ENCODE data around the gene CFAP221. TPM values are rescaled to one million over a fixed set of nuclear protein-coding genes. Genes with fewer than 3 reads are reported as not detected.
"Not testable (repeated sequence)": the region's sequence is repeated elsewhere in the genome, so short reads cannot be mapped to it uniquely, and the experiment has no call there.

CFAP221 gene
- total RNA-seq, 2 experiments from 2014 or later, result not detected

DNA sequence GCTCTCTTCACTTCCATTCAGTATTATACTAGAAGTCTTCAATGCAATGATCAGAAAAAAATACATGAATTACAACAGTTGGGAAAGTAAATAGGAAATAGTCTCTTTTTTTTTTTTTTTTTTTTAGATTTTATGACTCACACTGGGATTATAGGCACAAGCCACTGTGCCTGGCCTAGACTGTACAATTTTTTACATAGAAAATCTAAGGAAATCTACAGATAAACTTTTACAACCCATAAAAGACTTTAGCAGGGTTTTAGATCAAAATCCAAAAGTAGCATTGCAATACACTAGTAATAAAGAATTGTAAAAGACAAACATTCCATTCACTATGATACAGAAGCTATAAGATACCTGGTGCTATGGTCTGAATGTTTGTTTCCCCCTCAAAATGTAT, 39.0 kb downstream of the CFAP221 start:
- DNase-seq, result no peak
- H3K9me3 Mint-ChIP-seq (ENCODE audit: low read depth), result peaks cover 3% of the 10 kb centered on the region
- H3K36me3 Mint-ChIP-seq, result no peaks in the 10 kb centered on the region
- H3K27ac Mint-ChIP-seq, result no peak overlapping the region
- H3K27me3 Mint-ChIP-seq, result peaks cover 10% of the 10 kb centered on the region
- CTCF ChIA-PET, result interaction anchor here (0.7 to 1.0 kb wide), 2 partner anchors 10 to 46 kb away, joined by 3 read pairs; no protein-coding TSS in a partner anchor
- ATAC-seq, result no peak
- no peak overlapping the region for H3K4me3 Mint-ChIP-seq
- no peaks in the 10 kb centered on the region for H3K4me1 Mint-ChIP-seq

- no peak overlapping the region for H3K27ac Mint-ChIP-seq
- peaks cover 3% of the 10 kb centered on the region for H3K9me3 Mint-ChIP-seq (ENCODE audit: low read depth)
- peaks cover 10% of the 10 kb centered on the region for H3K27me3 Mint-ChIP-seq
- no peaks in the 10 kb centered on the region for H3K36me3 Mint-ChIP-seq
- DNase-seq (no peak), ATAC-seq (no peak)
- CTCF ChIA-PET, result interaction anchor here (1.0 kb wide), 1 partner anchor 11 kb away, joined by 3 read pairs; no protein-coding TSS in a partner anchor
- H3K4me3 Mint-ChIP-seq, result no peak overlapping the region
- no peaks in the 10 kb centered on the region for H3K4me1 Mint-ChIP-seq
Observed at GRCh38 chr2:119584469-119584868, 40.2 kb downstream of the CFAP221 start.

GRCh38 chr2:119586085-119586484, 41.8 kb downstream of the CFAP221 start:
- Mint-ChIP-seq H3K4me3 (no peak overlapping the region), H3K4me1 (no peaks in the 10 kb centered on the region), H3K27ac (no peak overlapping the region), H3K27me3 (peaks cover 12% of the 10 kb centered on the region), H3K9me3 (ENCODE audit: low read depth) (peaks cover 3% of the 10 kb centered on the region), H3K36me3 (no peaks in the 10 kb centered on the region)
- ATAC-seq (no peak), DNase-seq (no peak)
- CTCF ChIA-PET, result interaction anchor here (0.6 kb wide), 1 partner anchor 208 kb away, joined by 3 read pairs; no protein-coding TSS in a partner anchor

- H3K27ac Mint-ChIP-seq, result no peak overlapping the region
- no peak overlapping the region for H3K4me3 Mint-ChIP-seq
- H3K27me3 Mint-ChIP-seq, result peaks cover 10% of the 10 kb centered on the region
- H3K36me3 Mint-ChIP-seq, result no peaks in the 10 kb centered on the region
- ATAC-seq (no peak), DNase-seq (no peak)
- no peaks in the 10 kb centered on the region for H3K4me1 Mint-ChIP-seq
- CTCF ChIA-PET, result no interaction called here
- no peaks in the 10 kb centered on the region for H3K9me3 Mint-ChIP-seq (ENCODE audit: low read depth)
Observed at GRCh38 chr2:119590873-119591272, 46.6 kb downstream of the CFAP221 start.

- H3K36me3 Mint-ChIP-seq, result no peaks in the 10 kb centered on the region
- H3K27me3 Mint-ChIP-seq, result peaks cover 10% of the 10 kb centered on the region
- no peaks in the 10 kb centered on the region for H3K4me1 Mint-ChIP-seq
- no peak for DNase-seq
- no peak for ATAC-seq
- CTCF ChIA-PET, result no interaction called here
- H3K27ac Mint-ChIP-seq, result no peak overlapping the region
- no peak overlapping the region for H3K4me3 Mint-ChIP-seq
- no peaks in the 10 kb centered on the region for H3K9me3 Mint-ChIP-seq (ENCODE audit: low read depth)
Observed at GRCh38 chr2:119591523-119591922, 47.3 kb downstream of the CFAP221 start.

- H3K4me3 Mint-ChIP-seq, result no peak overlapping the region
- no peak overlapping the region for H3K27ac Mint-ChIP-seq
- H3K4me1 Mint-ChIP-seq, result no peaks in the 10 kb centered on the region
- H3K27me3 Mint-ChIP-seq, result peaks cover 10% of the 10 kb centered on the region
- H3K36me3 Mint-ChIP-seq, result no peaks in the 10 kb centered on the region
- ATAC-seq (no peak), DNase-seq (no peak)
- no peaks in the 10 kb centered on the region for H3K9me3 Mint-ChIP-seq (ENCODE audit: low read depth)
- CTCF ChIA-PET, result no interaction called here
Observed at GRCh38 chr2:119592436-119592835, 48.2 kb downstream of the CFAP221 start.

DNA sequence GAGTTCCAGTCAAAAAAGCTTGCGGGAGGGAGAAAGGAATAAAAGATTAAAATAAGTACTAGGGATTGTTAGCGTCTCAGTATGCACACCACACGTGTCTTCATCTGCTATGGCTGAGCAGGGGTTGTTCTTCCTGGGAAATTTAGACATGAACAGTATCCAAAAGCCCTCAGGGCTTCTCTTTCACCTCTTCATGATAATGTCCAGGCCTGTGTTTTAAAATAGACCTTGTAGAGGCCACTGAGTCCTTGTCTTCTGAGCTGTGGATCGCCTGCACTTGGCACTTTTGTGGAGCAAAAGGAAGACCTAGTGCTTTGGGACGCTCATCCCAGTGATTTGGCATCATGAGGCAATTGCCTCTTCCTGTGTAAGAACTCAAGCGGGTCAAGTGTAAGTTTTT, 52.4 kb downstream of the CFAP221 start:
- Mint-ChIP-seq H3K27ac (no peak overlapping the region), H3K4me1 (no peaks in the 10 kb centered on the region), H3K27me3 (peaks cover 10% of the 10 kb centered on the region), H3K9me3 (ENCODE audit: low read depth) (no peaks in the 10 kb centered on the region), H3K4me3 (no peak overlapping the region), H3K36me3 (no peaks in the 10 kb centered on the region)
- DNase-seq, result no peak
- no peak for ATAC-seq
- CTCF ChIA-PET, result interaction anchor here (1.2 kb wide), 1 partner anchor 45 kb away, joined by 3 read pairs; no protein-coding TSS in a partner anchor

DNA sequence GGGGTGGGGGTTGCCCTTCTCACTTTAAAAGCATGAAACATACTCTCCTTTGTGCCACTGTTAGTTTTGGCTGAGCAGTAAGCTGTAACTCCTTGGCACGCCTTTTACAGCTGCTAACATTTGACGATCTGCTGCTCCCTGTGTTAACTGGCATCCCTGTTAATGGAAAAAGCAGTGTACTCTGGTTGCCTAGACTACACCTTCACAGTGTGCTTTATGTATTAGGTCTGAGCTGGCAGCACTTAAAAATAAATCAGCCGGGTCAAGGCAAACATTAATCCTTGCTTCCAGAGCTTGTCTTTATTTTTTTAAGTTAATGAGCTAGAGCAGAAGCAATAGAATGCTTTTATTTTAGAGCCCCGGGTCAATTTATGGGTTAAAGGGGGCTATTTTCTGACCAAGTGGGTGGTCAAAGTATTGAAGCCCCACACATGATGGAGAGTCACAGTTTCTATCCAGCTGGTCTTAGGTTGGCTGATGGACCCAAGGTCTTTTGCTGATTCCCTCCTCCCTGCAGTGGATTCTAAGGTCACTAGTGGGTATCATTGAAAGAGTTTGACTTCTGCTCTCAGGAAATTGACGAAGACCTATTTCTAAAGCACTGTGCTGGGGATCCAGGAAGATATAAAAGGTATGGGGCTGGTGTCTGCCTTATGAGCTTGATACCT, 54.5 kb downstream of the CFAP221 start:
- CTCF ChIA-PET, result no interaction called here
- H3K4me3 Mint-ChIP-seq, result no peak overlapping the region

DNA sequence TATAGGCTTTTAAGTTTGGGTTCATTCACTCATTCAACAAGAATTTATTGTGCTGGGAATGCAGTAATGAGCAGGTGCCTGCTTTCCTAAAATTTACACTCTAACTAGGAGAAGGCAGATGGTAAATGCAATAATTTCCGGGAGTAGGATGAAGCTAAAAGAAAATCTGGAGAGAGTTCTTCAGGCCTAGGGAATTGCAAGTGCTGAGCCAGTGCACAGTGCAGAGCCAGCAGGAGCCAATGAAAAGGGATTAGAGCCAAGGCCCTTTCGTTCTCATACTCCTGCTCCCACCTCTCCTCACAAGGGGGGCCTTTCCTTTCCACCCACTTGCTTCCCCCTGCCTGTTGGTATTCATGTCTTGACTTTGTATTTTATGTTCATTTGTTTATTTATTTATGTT, 55.1 kb downstream of the CFAP221 start:
- Mint-ChIP-seq H3K27me3 (peaks cover 16% of the 10 kb centered on the region), H3K9me3 (ENCODE audit: low read depth) (no peaks in the 10 kb centered on the region), H3K27ac (no peak overlapping the region), H3K4me3 (no peak overlapping the region), H3K36me3 (no peaks in the 10 kb centered on the region), H3K4me1 (no peaks in the 10 kb centered on the region)
- ATAC-seq (no peak), DNase-seq (no peak)
- CTCF ChIA-PET, result no interaction called here

More for the DNA sequence above, 54.5 kb downstream of the CFAP221 start:
- Mint-ChIP-seq H3K9me3 (ENCODE audit: low read depth) (no peaks in the 10 kb centered on the region), H3K27ac (no peak overlapping the region), H3K4me1 (no peaks in the 10 kb centered on the region), H3K27me3 (peaks cover 16% of the 10 kb centered on the region), H3K36me3 (no peaks in the 10 kb centered on the region)
- ATAC-seq (no peak), DNase-seq (no peak)

- no peak for DNase-seq
- Mint-ChIP-seq H3K27me3 (peaks cover 29% of the 10 kb centered on the region), H3K27ac (no peak overlapping the region), H3K4me1 (no peaks in the 10 kb centered on the region), H3K4me3 (no peak overlapping the region), H3K36me3 (no peaks in the 10 kb centered on the region), H3K9me3 (ENCODE audit: low read depth) (no peaks in the 10 kb centered on the region)
- CTCF ChIA-PET, result interaction anchor here (0.6 kb wide), 1 partner anchor 743 kb away, joined by 4 read pairs; no protein-coding TSS in a partner anchor
- ATAC-seq, result no peak
Observed at GRCh38 chr2:119605096-119605495, 60.8 kb downstream of the CFAP221 start.

- no peak for ATAC-seq
- H3K36me3 Mint-ChIP-seq, result no peaks in the 10 kb centered on the region
Observed at GRCh38 chr2:119606674-119607073, 62.4 kb downstream of the CFAP221 start.

DNA sequence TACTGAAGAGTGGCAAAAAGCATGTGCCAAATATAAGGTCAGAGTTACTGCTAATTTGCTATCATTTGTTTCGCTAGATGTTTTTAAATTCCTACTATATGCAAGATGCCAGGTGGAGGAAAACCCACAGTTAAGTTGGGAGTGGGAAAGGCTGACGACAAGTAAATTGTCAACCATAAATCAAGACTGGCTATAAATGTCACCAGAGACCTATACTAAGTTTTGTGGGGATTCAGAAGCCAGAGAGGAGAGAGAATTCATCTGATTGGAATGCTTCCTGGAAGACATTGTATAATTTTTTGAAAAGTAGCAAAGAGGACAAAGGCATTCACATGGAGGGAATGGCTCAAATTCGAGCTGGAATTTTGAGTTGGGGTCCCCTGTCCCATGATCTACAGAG, 64.3 kb downstream of the CFAP221 start:
- ATAC-seq (no peak), DNase-seq (no peak)
- CTCF ChIA-PET, result no interaction called here
- no peaks in the 10 kb centered on the region for H3K36me3 Mint-ChIP-seq
- no peaks in the 10 kb centered on the region for H3K4me1 Mint-ChIP-seq
- no peak overlapping the region for H3K4me3 Mint-ChIP-seq
- H3K27me3 Mint-ChIP-seq, result peaks cover 19% of the 10 kb centered on the region
- no peak overlapping the region for H3K27ac Mint-ChIP-seq
- H3K9me3 Mint-ChIP-seq (ENCODE audit: low read depth), result no peaks in the 10 kb centered on the region

More at GRCh38 chr2:119606674-119607073, 62.4 kb downstream of the CFAP221 start:
- Mint-ChIP-seq H3K4me1 (no peaks in the 10 kb centered on the region), H3K9me3 (ENCODE audit: low read depth) (no peaks in the 10 kb centered on the region), H3K4me3 (no peak overlapping the region), H3K27me3 (peaks cover 26% of the 10 kb centered on the region), H3K27ac (no peak overlapping the region)
- CTCF ChIA-PET, result no interaction called here
- no peak for DNase-seq

GRCh38 chr2:119609337-119609736, 65.1 kb downstream of the CFAP221 start:
- H3K9me3 Mint-ChIP-seq (ENCODE audit: low read depth), result peaks cover 6% of the 10 kb centered on the region
- H3K36me3 Mint-ChIP-seq, result no peaks in the 10 kb centered on the region
- H3K4me3 Mint-ChIP-seq, result no peak overlapping the region
- DNase-seq (no peak), ATAC-seq (no peak)
- no peaks in the 10 kb centered on the region for H3K4me1 Mint-ChIP-seq
- CTCF ChIA-PET, result no interaction called here
- no peak overlapping the region for H3K27ac Mint-ChIP-seq
- H3K27me3 Mint-ChIP-seq, result peaks cover 19% of the 10 kb centered on the region

DNA sequence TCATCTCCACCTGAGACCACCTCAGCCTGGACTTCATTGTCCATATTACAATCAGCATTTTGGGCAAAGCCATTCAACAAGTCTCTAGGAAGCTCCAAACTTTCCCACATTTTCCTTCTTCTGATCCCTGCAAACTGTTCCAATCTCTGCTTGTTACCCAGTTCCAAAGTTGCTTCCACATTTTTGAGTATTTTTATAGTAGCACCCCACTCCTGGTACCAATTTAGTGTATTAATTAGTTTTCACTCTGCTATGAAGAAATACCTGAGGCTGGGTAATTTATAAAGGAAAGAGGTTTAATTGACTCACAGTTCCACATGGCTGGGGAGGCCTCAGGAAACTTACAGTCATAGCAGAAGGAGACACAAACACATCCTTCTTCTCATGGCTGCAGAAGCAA, 69.9 kb downstream of the CFAP221 start:
- ATAC-seq, CTCF ChIA-PET, H3K4me1 Mint-ChIP-seq, DNase-seq, H3K27me3 Mint-ChIP-seq, H3K27ac Mint-ChIP-seq, H3K36me3 Mint-ChIP-seq, H3K4me3 Mint-ChIP-seq: not testable (repeated sequence)
- peaks cover 12% of the 10 kb centered on the region for H3K9me3 Mint-ChIP-seq (ENCODE audit: low read depth)
